PC-3 (cell line): ENCODE data around the gene COX15.
"Not testable (repeated sequence)": the region's sequence is repeated elsewhere in the genome, so short reads cannot be mapped to it uniquely, and the experiment has no call there.

Experiments
- EZH2 ChIP-seq: fragments of 300-600 bp; sonication (generic); IDR thresholded peaks from one replicate; pipeline ENCODE4 v1.6.1; 2017; ENCODE audit warnings: antibody characterized with exemption, mild to moderate bottlenecking, low read length; ENCODE audit not compliant: unreplicated experiment
- EZH2phosphoT487 ChIP-seq: fragments of 300-600 bp; sonication (generic); IDR thresholded peaks from 2 replicates; pipeline ENCODE4 v1.6.1; 2018; ENCODE audit warnings: mild to moderate bottlenecking, antibody characterized with exemption, low read length, borderline replicate concordance
- TF ChIP-seq, protein P1 (sequence below): fragments of 300-600 bp; sonication (generic); conservative IDR thresholded peaks from 2 replicates; pipeline ENCODE4 v1.5.1; 2017; ENCODE audit warnings: antibody characterized with exemption, low read depth, mild to moderate bottlenecking, low read length

GRCh38 chr10:99746166-99746565, 14.2 kb upstream of the COX15 start:
- TF ChIP-seq, protein P1, sequence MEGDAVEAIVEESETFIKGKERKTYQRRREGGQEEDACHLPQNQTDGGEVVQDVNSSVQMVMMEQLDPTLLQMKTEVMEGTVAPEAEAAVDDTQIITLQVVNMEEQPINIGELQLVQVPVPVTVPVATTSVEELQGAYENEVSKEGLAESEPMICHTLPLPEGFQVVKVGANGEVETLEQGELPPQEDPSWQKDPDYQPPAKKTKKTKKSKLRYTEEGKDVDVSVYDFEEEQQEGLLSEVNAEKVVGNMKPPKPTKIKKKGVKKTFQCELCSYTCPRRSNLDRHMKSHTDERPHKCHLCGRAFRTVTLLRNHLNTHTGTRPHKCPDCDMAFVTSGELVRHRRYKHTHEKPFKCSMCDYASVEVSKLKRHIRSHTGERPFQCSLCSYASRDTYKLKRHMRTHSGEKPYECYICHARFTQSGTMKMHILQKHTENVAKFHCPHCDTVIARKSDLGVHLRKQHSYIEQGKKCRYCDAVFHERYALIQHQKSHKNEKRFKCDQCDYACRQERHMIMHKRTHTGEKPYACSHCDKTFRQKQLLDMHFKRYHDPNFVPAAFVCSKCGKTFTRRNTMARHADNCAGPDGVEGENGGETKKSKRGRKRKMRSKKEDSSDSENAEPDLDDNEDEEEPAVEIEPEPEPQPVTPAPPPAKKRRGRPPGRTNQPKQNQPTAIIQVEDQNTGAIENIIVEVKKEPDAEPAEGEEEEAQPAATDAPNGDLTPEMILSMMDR: not testable (repeated sequence)
- TF ChIP-seq EZH2phosphoT487, EZH2: not testable (repeated sequence)
